Measurements from ENCODE around the gene MATN4. TPM values are rescaled to one million over a fixed set of nuclear protein-coding genes. Genes with fewer than 3 reads are reported as not detected.

MATN4 gene
- total and polyA plus RNA-seq, 2 of the 4 experiments (the other 2 are of a cell fraction) = 0.12 TPM; not detected in 1

GRCh38 chr20:45266977-45267376 lies 41.1 kb downstream of the MATN4 start:
- no peak for TF ChIP-seq MAZ (IDR thresholded peaks at IDR 0.05; ENCODE audit: borderline replicate concordance, low read depth, low read length)
- TF ChIP-seq ELK1 (IDR thresholded peaks at IDR 0.05; ENCODE audit: borderline replicate concordance, low read depth, low read length) = no peak
- no peak for TF ChIP-seq CEBPB (IDR thresholded peaks at IDR 0.05; ENCODE audit: low read depth, low read length)
- no peak for TF ChIP-seq NFE2L2 (IDR thresholded peaks at IDR 0.05; ENCODE audit: low read depth, low read length)
- TF ChIP-seq MAFK (IDR thresholded peaks at IDR 0.05; ENCODE audit: low read depth, low read length) = no peak
- no peak for TF ChIP-seq POLR2A (IDR thresholded peaks at IDR 0.05; ENCODE audit: low read depth, low read length)
- TF ChIP-seq USF2 (IDR thresholded peaks at IDR 0.05; ENCODE audit: low read depth, low read length) = no peak
- TF ChIP-seq RFX5 (IDR thresholded peaks at IDR 0.05; ENCODE audit: low read depth, low read length) = no peak
- no peak for TF ChIP-seq FOS (IDR thresholded peaks at IDR 0.05; ENCODE audit: low read depth, low read length)
- TF ChIP-seq RAD21 (IDR thresholded peaks at IDR 0.05; ENCODE audit: low read length) = no peak
- TF ChIP-seq CHD1 (IDR thresholded peaks at IDR 0.05; ENCODE audit: low read depth, low read length) = no peak
- TF ChIP-seq CTCF (conservative IDR thresholded peaks at IDR 0.05; ENCODE audit: low read depth, low read length) = no peak
- TF ChIP-seq RCOR1 (IDR thresholded peaks at IDR 0.05; ENCODE audit: insufficient replicate concordance, low read length) = no peak
- TF ChIP-seq MXI1 (IDR thresholded peaks at IDR 0.05; ENCODE audit: borderline replicate concordance, low read depth, low read length) = no peak
- TF ChIP-seq SMC3 (IDR thresholded peaks at IDR 0.05; ENCODE audit: low read depth, low read length) = no peak
- H3K9me3 ChIP-seq (ENCODE audit: control insufficient read depth, insufficient read depth, low read length) = no peaks in the 10 kb centered on the region
- H2BK120ac ChIP-seq (ENCODE audit: low read depth, low read length) = no peak overlapping the region
- dilution Hi-C loops (cut with HindIII; ENCODE audit: low sequenced_read_pairs, unreplicated experiment) = no loop called here
- H3K36me3 ChIP-seq (ENCODE audit: control insufficient read depth, insufficient read depth, low read length) = no peaks in the 10 kb centered on the region
- no peak overlapping the region for H3K14ac ChIP-seq (replicated peaks; ENCODE audit: low read depth, low read length)
- H4K20me1 ChIP-seq (ENCODE audit: insufficient read depth, low read length) = no peaks in the 10 kb centered on the region
- H3K4me1 ChIP-seq (ENCODE audit: control insufficient read depth, insufficient read depth, low read length) = no peaks in the 10 kb centered on the region
- intact Hi-C loops (cut with micrococcal nuclease) = no loop called here
- H3K4me2 ChIP-seq (ENCODE audit: low read depth, low read length) = no peak overlapping the region
- no peak overlapping the region for H3K4me3 ChIP-seq (ENCODE audit: insufficient read depth, low read depth, low read length)
- ATAC-seq (ENCODE audit: low read depth) (no peak), DNase-seq (no peak)
- H2BK20ac ChIP-seq (ENCODE audit: low read depth, low read length) = no peak overlapping the region
- ChIA-PET CTCF (no interaction called here), POLR2A (ENCODE audit: unreplicated experiment) (no interaction called here)
- H3K9ac ChIP-seq (ENCODE audit: low read depth, low read length) = no peak overlapping the region
- H2AK5ac ChIP-seq (ENCODE audit: low read depth, low read length) = no peak overlapping the region
- H4K91ac ChIP-seq (ENCODE audit: insufficient read depth, low read depth, low read length) = no peak overlapping the region
- no peak overlapping the region for H4K8ac ChIP-seq (ENCODE audit: low read depth in 2 of 2, low read length in 2 of 2)
- no peak overlapping the region for H4K5ac ChIP-seq (ENCODE audit: low read depth, low read length)
- in situ Hi-C loops (cut with MboI; ENCODE audit: low sequenced_read_pairs) = no loop called here
- no peak overlapping the region for H3K18ac ChIP-seq (ENCODE audit: low read depth, low read length)
- BruUV-seq (replicated peaks) = no TSS peak
- no peak overlapping the region for H3K4ac ChIP-seq (ENCODE audit: low read depth, low read length)
- no peak overlapping the region for H3K56ac ChIP-seq (ENCODE audit: extremely low read depth, insufficient read depth, low read length)
- H2AK9ac ChIP-seq (replicated peaks; ENCODE audit: low read depth, low read length, poor library complexity) = no peak overlapping the region
- no peaks in the 10 kb centered on the region for H3K9me1 ChIP-seq (ENCODE audit: insufficient read depth, low read length)
- H2BK5ac ChIP-seq (ENCODE audit: low read depth, low read length, poor library complexity, severe bottlenecking) = no peak overlapping the region
- no peak overlapping the region for H2BK15ac ChIP-seq (ENCODE audit: low read depth, low read length)
- H2AFZ ChIP-seq (replicated peaks; ENCODE audit: low read length, poor library complexity) = no peak overlapping the region
- H3K27me3 ChIP-seq (ENCODE audit: control insufficient read depth, insufficient read depth, low read length) = peaks cover 4% of the 10 kb centered on the region
- H3K27ac ChIP-seq (ENCODE audit: insufficient read depth, low read length) = no peak overlapping the region
- no peaks in the 10 kb centered on the region for H3K79me1 ChIP-seq (ENCODE audit: low read depth in 1 of 2, low read length in 2 of 2)
- H3K23ac ChIP-seq (ENCODE audit: low read depth, low read length) = no peak overlapping the region

Measured in IMR-90 (cell line).